Lung (tissue), 12 donors: ENCODE measurements around the gene DHX57. TPM values are rescaled to one million over a fixed set of nuclear protein-coding genes. Genes with fewer than 3 reads are reported as not detected.

Experiments
- ATAC-seq: fragments of 200-7000 bp; cut with Tn5 transposase; one replicate; pipeline ENCODE4 v1.9.1; 2020; ENCODE audit warnings: moderate number of reproducible peaks; ENCODE audit not compliant: insufficient read depth, low FRiP score
- DNase-seq, 3 donors: peaks; one replicate each; pipeline ENCODE4 v3.0.0-alpha.2; 2013 to 2017
- H3K27ac ChIP-seq, 2 donors: one replicate each; pipeline ENCODE4 v1.5.1; 2013; ENCODE audit warnings: mild to moderate bottlenecking in 2 of 2, moderate library complexity in 2 of 2, control low read depth in 1 of 2, inconsistent platforms in 1 of 2, low read depth in 1 of 2, low read length in 1 of 2
- H3K27me3 ChIP-seq, 3 donors: one replicate each; pipeline ENCODE4 v1.5.1; 2013; ENCODE audit warnings: low read length in 2 of 3; ENCODE audit not compliant: control insufficient read depth in 3 of 3, insufficient read depth in 3 of 3
- H3K36me3 ChIP-seq, 4 donors: one replicate each; pipeline ENCODE4 v1.5.1; 2013; ENCODE audit warnings: low read length in 4 of 4, mild to moderate bottlenecking in 1 of 4, moderate library complexity in 1 of 4; ENCODE audit not compliant: control insufficient read depth in 4 of 4, insufficient read depth in 4 of 4
- H3K4me1 ChIP-seq, 5 donors: one replicate each; pipeline ENCODE4 v1.5.1; 2013; ENCODE audit warnings: low read length in 5 of 5, mild to moderate bottlenecking in 2 of 5, moderate library complexity in 1 of 5; ENCODE audit not compliant: control insufficient read depth in 5 of 5, insufficient read depth in 5 of 5
- H3K4me3 ChIP-seq: one replicate; pipeline ENCODE4 v1.5.1; 2013; ENCODE audit warnings: mild to moderate bottlenecking, control low read depth, moderate library complexity
- H3K9ac ChIP-seq, 2 donors: one replicate each; pipeline ENCODE4 v1.5.1; 2013; ENCODE audit warnings: low read length in 2 of 2, control low read depth in 1 of 2; ENCODE audit not compliant: insufficient read depth in 1 of 2
- H3K9me3 ChIP-seq, 4 donors: one replicate each; pipeline ENCODE4 v1.5.1; 2013; ENCODE audit warnings: low read length in 3 of 4, mild to moderate bottlenecking in 1 of 4, moderate library complexity in 1 of 4; ENCODE audit not compliant: control insufficient read depth in 4 of 4, insufficient read depth in 3 of 4
- CTCF ChIP-seq: IDR thresholded peaks from 2 replicates; pipeline ENCODE4 v1.5.1; 2012; ENCODE audit warnings: mild to moderate bottlenecking; ENCODE audit errors: control extremely low read depth, extremely low read depth
- WGBS, 2 donors: extraction: QIAGEN DNeasy Blood & Tissue Kit; methylation state at CpG; one replicate each; pipeline ENCODE4 v1.1.7; 2013; 5-methylcytosine and 5-hydroxymethylcytosine counted together
- polyA plus RNA-seq, 2 donors: library from polyadenylated mRNA; stranded (reverse); fragments of 200-250 nt; gene quantifications; one replicate each; pipeline ENCODE4 v1.2.1, GENCODE V29; 2013
- total RNA-seq, 2 donors: library from RNA; depleted of rRNA in 1 of 2; stranded (reverse); fragments of >200 nt in 1 of 2; gene quantifications; one replicate each; pipeline ENCODE4 v1.2.1, GENCODE V29; 2014 to 2021
- donor health status: control.
- donor health status: control.
- donor health status: Bipolar disorder and iron deficiency.
- donor health status: healthy.
- donor health status: DM: yes; HTN: yes; CAD: no.

Gene DHX57
- total and polyA plus RNA-seq, 4 donors, result 6.2 to 33.6 (median 13.0) TPM

GRCh38 chr2:38856165-38856564, 19.6 kb downstream of the DHX57 start:
- DNase-seq, result peak in 1 of 3 donors; percentile 19
- Histone ChIP-seq H3K4me3 (no peak overlapping the region), H3K27me3 (no peaks in the 10 kb centered on the region), H3K36me3 (peaks cover 9 to 47% (median 30%) of the 10 kb centered on the region in 4 donors), H3K27ac (no peak overlapping the region), H3K9me3 (no peaks in the 10 kb centered on the region), H3K4me1 (no peaks in the 10 kb centered on the region), H3K9ac (no peak overlapping the region)
- TF ChIP-seq CTCF, result no peak
- WGBS, 2 donors, result 95 to 97% methylated on average over 1 of the region's 1 CpG
- ATAC-seq, result no peak

- Histone ChIP-seq H3K9me3 (no peaks in the 10 kb centered on the region), H3K27me3 (no peaks in the 10 kb centered on the region), H3K4me1 (no peaks in the 10 kb centered on the region), H3K4me3 (no peak overlapping the region), H3K36me3 (peaks cover 5 to 23% (median 16%) of the 10 kb centered on the region in 4 donors), H3K27ac (no peak overlapping the region), H3K9ac (no peak overlapping the region)
- TF ChIP-seq CTCF, result no peak
- DNase-seq (no peak), ATAC-seq (no peak)
- 87 to 90% methylated on average over 3 of the region's 3 CpGs for whole genome bisulfite sequencing, 2 donors
Measured at GRCh38 chr2:38850045-38850444, 25.7 kb downstream of the DHX57 start.

GRCh38 chr2:38836791-38837190, 38.9 kb downstream of the DHX57 start:
- Histone ChIP-seq H3K9ac (no peak overlapping the region), H3K4me3 (no peak overlapping the region), H3K27me3 (no peaks in the 10 kb centered on the region), H3K4me1 (no peaks in the 10 kb centered on the region), H3K27ac (no peak overlapping the region), H3K36me3 (peaks cover 7 to 28% (median 21%) of the 10 kb centered on the region in 4 donors), H3K9me3 (no peaks in the 10 kb centered on the region)
- ATAC-seq, result no peak
- TF ChIP-seq CTCF, result no peak
- WGBS, 2 donors, result 75 to 79% methylated on average over 2 of the region's 2 CpGs
- DNase-seq, result no peak

GRCh38 chr2:38835990-38836389, 39.7 kb downstream of the DHX57 start:
- Histone ChIP-seq H3K27me3 (no peaks in the 10 kb centered on the region), H3K9ac (no peak overlapping the region), H3K9me3 (no peaks in the 10 kb centered on the region), H3K4me3 (no peak overlapping the region), H3K27ac (no peak overlapping the region), H3K4me1 (no peaks in the 10 kb centered on the region), H3K36me3 (peaks cover 4 to 24% (median 16%) of the 10 kb centered on the region in 4 donors)
- ATAC-seq (peak; percentile 17), DNase-seq (peak in 1 of 3 donors; percentile 4)
- 34 to 80% methylated on average over 3 of the region's 3 CpGs for WGBS, 2 donors
- no peak for TF ChIP-seq CTCF
